HG02759 (cell line): ENCODE measurements around the gene CLEC4F.

Experiments used
- ATAC-seq: cut with Tn5 transposase; IDR thresholded peaks from one replicate; pipeline ENCODE4 v1.9.1; 2021; ENCODE audit warnings: mild to moderate bottlenecking, moderate library complexity; ENCODE audit not compliant: unreplicated experiment

Gene CLEC4F

GRCh38 chr2:70789304-70790135 lies 30.9 kb downstream of the CLEC4F start:
- ATAC-seq: no peak

GRCh38 chr2:70785137-70785911 lies 35.1 kb downstream of the CLEC4F start:
- ATAC-seq: no peak

- ATAC-seq: no peak
Observed at GRCh38 chr2:70784320-70784719, 36.1 kb downstream of the CLEC4F start.

GRCh38 chr2:70779911-70780545 lies 40.4 kb downstream of the CLEC4F start:
- no peak for ATAC-seq

GRCh38 chr2:70779491-70779890 lies 40.9 kb downstream of the CLEC4F start:
- no peak for ATAC-seq

GRCh38 chr2:70778676-70779075 lies 41.7 kb downstream of the CLEC4F start:
- ATAC-seq: no peak

GRCh38 chr2:70777450-70777849 lies 42.9 kb downstream of the CLEC4F start:
- ATAC-seq: no peak

- ATAC-seq: no peak
Observed at GRCh38 chr2:70776266-70776665, 44.1 kb downstream of the CLEC4F start.

- no peak for ATAC-seq
Observed at GRCh38 chr2:70775141-70775540, 45.3 kb downstream of the CLEC4F start.

GRCh38 chr2:70772486-70773155 lies 47.8 kb downstream of the CLEC4F start:
- no peak for ATAC-seq

GRCh38 chr2:70771446-70771845 lies 49.0 kb downstream of the CLEC4F start:
- peak; percentile 68 for ATAC-seq

- no peak for ATAC-seq
Observed at GRCh38 chr2:70769450-70769849, 50.9 kb downstream of the CLEC4F start.

- no peak for ATAC-seq
Observed at GRCh38 chr2:70768590-70769085, 51.8 kb downstream of the CLEC4F start.

- ATAC-seq: peak; percentile 39
Observed at GRCh38 chr2:70767699-70768589, 52.5 kb downstream of the CLEC4F start, which contains the start of gene ADD2. Gene ADD2 (minus strand): TSS chr2:70768200. CDS start chr2:70706408, 61,792 bp downstream.

- ATAC-seq: peak; percentile 35
Observed at GRCh38 chr2:70767079-70767698, 53.2 kb downstream of the CLEC4F start.

- no peak for ATAC-seq
Observed at GRCh38 chr2:70766357-70767078, 53.9 kb downstream of the CLEC4F start.

GRCh38 chr2:70765507-70765906 lies 54.9 kb downstream of the CLEC4F start:
- ATAC-seq: no peak

GRCh38 chr2:70759446-70759845 lies 61.0 kb downstream of the CLEC4F start:
- ATAC-seq: no peak
